Measurements from ENCODE around the gene RNF214. TPM values are rescaled to one million over a fixed set of nuclear protein-coding genes. Genes with fewer than 3 reads are reported as not detected.

RNF214 gene
- total RNA-seq, 2 experiments from 2014 or later, result 12.9 to 15.8 TPM

- no peak overlapping the region for H3K27ac Mint-ChIP-seq
- Histone ChIP-seq H3K9me3 (ENCODE audit: control insufficient read depth in 1 of 2, insufficient read depth in 1 of 2, low read length in 2 of 2) (no peaks in the 10 kb centered on the region), H3K27me3 (ENCODE audit: control insufficient read depth in 1 of 2, insufficient read depth in 2 of 2, low read length in 2 of 2) (no peaks in the 10 kb centered on the region), H3K4me1 (ENCODE audit: insufficient read depth, low read length) (peaks cover 11% of the 10 kb centered on the region), H3K36me3 (ENCODE audit: insufficient read depth, low read length) (peaks cover 46% of the 10 kb centered on the region), H3K27ac (ENCODE audit: low read depth in 1 of 2, low read length in 2 of 2) (no peak overlapping the region), H3K4me3 (ENCODE audit: low read length) (no peak overlapping the region)
- H3K36me3 Mint-ChIP-seq (ENCODE audit: low read depth), result peaks cover 35% of the 10 kb centered on the region
- H3K4me3 Mint-ChIP-seq, result no peak overlapping the region
- peak in 2 of 14 experiments; percentile 15 to 35 for DNase-seq
- no peaks in the 10 kb centered on the region for H3K9me3 Mint-ChIP-seq
- intact Hi-C loops (cut with DNase I, micrococcal nuclease), result no loop called here
- no peaks in the 10 kb centered on the region for H3K27me3 Mint-ChIP-seq
- ATAC-seq (ENCODE audit: poor library complexity), result no peak
- ChIA-PET POLR2A (no interaction called here), CTCF (interaction anchor here (0.6 kb wide), 1 partner anchor 39 kb away, joined by 4 read pairs; no protein-coding TSS in a partner anchor)
- H3K4me1 Mint-ChIP-seq (ENCODE audit: low read depth), result peaks cover 6% of the 10 kb centered on the region
- TF ChIP-seq, protein P1, sequence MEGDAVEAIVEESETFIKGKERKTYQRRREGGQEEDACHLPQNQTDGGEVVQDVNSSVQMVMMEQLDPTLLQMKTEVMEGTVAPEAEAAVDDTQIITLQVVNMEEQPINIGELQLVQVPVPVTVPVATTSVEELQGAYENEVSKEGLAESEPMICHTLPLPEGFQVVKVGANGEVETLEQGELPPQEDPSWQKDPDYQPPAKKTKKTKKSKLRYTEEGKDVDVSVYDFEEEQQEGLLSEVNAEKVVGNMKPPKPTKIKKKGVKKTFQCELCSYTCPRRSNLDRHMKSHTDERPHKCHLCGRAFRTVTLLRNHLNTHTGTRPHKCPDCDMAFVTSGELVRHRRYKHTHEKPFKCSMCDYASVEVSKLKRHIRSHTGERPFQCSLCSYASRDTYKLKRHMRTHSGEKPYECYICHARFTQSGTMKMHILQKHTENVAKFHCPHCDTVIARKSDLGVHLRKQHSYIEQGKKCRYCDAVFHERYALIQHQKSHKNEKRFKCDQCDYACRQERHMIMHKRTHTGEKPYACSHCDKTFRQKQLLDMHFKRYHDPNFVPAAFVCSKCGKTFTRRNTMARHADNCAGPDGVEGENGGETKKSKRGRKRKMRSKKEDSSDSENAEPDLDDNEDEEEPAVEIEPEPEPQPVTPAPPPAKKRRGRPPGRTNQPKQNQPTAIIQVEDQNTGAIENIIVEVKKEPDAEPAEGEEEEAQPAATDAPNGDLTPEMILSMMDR (IDR thresholded peaks at IDR 0.05), result no peak
Observed at GRCh38 chr11:117185736-117186430, 46.6 kb upstream of the RNF214 start.

DNA sequence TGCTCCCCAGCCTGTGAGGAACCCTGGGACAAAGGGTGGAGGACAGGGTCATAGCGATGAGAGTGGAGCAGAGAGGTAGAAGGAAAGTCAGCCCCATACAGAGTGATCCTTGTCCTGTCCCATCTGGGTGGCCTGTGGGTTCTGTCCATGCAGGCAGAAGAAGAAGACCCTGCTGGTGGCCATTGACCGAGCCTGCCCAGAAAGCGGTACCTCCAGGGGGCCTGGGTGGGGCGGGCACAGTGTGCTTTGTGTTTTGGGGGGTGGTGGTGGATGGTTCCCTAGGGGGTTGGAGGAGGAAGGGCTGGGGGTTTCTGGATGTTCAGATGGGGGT lies 46.1 kb upstream of the RNF214 start:
- no peak overlapping the region for H3K4me3 ChIP-seq (ENCODE audit: low read length)
- Mint-ChIP-seq H3K9me3 (no peaks in the 10 kb centered on the region), H3K4me3 (no peak overlapping the region), H3K36me3 (ENCODE audit: low read depth) (peaks cover 32% of the 10 kb centered on the region), H3K27me3 (no peaks in the 10 kb centered on the region), H3K4me1 (ENCODE audit: low read depth) (peaks cover under 1% of the 10 kb centered on the region), H3K27ac (no peak overlapping the region)
- ChIA-PET CTCF (interaction anchor here (0.6 kb wide), 1 partner anchor 38 kb away, joined by 4 read pairs; no protein-coding TSS in a partner anchor), POLR2A (no interaction called here)
- peaks cover 5% of the 10 kb centered on the region for H3K4me1 ChIP-seq (ENCODE audit: insufficient read depth, low read length)
- H3K27me3 ChIP-seq (ENCODE audit: control insufficient read depth in 1 of 2, insufficient read depth in 2 of 2, low read length in 2 of 2), result no peaks in the 10 kb centered on the region
- no peaks in the 10 kb centered on the region for H3K9me3 ChIP-seq (ENCODE audit: control insufficient read depth in 1 of 2, insufficient read depth in 1 of 2, low read length in 2 of 2)
- intact Hi-C loops (cut with DNase I, micrococcal nuclease), result no loop called here
- peaks cover 46% of the 10 kb centered on the region for H3K36me3 ChIP-seq (ENCODE audit: insufficient read depth, low read length)
- no peak for ATAC-seq (ENCODE audit: poor library complexity)
- DNase-seq, result peak in 1 of 14 experiments; percentile 25
- H3K27ac ChIP-seq (ENCODE audit: low read depth in 1 of 2, low read length in 2 of 2), result no peak overlapping the region
- TF ChIP-seq, protein P1 (IDR thresholded peaks at IDR 0.05), result no peak

- no peak overlapping the region for H3K27ac ChIP-seq (ENCODE audit: low read depth in 1 of 2, low read length in 2 of 2)
Observed at GRCh38 chr11:117187007-117187406, 45.5 kb upstream of the RNF214 start.

More at GRCh38 chr11:117187007-117187406, 45.5 kb upstream of the RNF214 start:
- Histone ChIP-seq H3K27me3 (ENCODE audit: control insufficient read depth in 1 of 2, insufficient read depth in 2 of 2, low read length in 2 of 2) (no peaks in the 10 kb centered on the region), H3K9me3 (ENCODE audit: control insufficient read depth in 1 of 2, insufficient read depth in 1 of 2, low read length in 2 of 2) (no peaks in the 10 kb centered on the region), H3K4me3 (ENCODE audit: low read length) (no peak overlapping the region), H3K4me1 (ENCODE audit: insufficient read depth, low read length) (peaks cover 2% of the 10 kb centered on the region), H3K36me3 (ENCODE audit: insufficient read depth, low read length) (peaks cover 46% of the 10 kb centered on the region)
- ChIA-PET POLR2A (no interaction called here), CTCF (no interaction called here)
- H3K27me3 Mint-ChIP-seq, result no peaks in the 10 kb centered on the region
- ATAC-seq (ENCODE audit: poor library complexity) (no peak), DNase-seq (peak in 1 of 14 experiments; percentile 10)
- TF ChIP-seq, protein P1 (IDR thresholded peaks at IDR 0.05), result no peak
- no peak overlapping the region for H3K27ac Mint-ChIP-seq
- H3K9me3 Mint-ChIP-seq, result no peaks in the 10 kb centered on the region
- H3K4me1 Mint-ChIP-seq (ENCODE audit: low read depth), result no peaks in the 10 kb centered on the region
- peaks cover 32% of the 10 kb centered on the region for H3K36me3 Mint-ChIP-seq (ENCODE audit: low read depth)
- no peak overlapping the region for H3K4me3 Mint-ChIP-seq
- intact Hi-C loops (cut with DNase I, micrococcal nuclease), result no loop called here

All from CD4-positive, alpha-beta T cell (primary cell).